ENCODE results near the gene EDA.

DNA sequence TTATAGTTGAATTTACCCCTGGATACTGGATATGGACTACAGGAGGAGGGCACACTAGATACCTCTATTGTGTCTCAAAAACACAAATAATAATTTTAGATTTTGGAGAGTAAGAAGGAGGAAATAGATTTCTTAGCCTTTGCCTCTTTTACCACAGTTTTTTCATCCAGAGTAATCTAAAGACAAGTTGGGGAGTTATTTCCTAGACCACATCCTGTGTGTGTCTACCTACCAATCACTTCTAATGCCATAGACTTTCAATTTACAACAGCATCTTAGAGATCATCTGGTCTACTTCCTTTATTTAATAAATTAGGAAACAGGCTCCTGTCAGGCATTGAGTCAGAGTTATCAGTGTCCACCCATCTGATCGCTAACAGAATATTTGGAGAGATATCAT lies 191.5 kb downstream of the EDA start:
- TF ChIP-seq CTCF (IDR thresholded peaks at IDR 0.05) = no peak
- no peak for TF ChIP-seq REST (IDR thresholded peaks at IDR 0.05; ENCODE audit: insufficient read depth in 1 of 2, low read depth in 2 of 2, low read length in 1 of 2)
- TF ChIP-seq POLR2AphosphoS5 (IDR thresholded peaks at IDR 0.05; ENCODE audit: low read depth, low read length) = no peak
- no peak for TF ChIP-seq TCF7L2 (IDR thresholded peaks at IDR 0.05; ENCODE audit: low read depth, low read length)

Measured in Panc1 (cell line).